Small intestine (tissue), 7 donors: Measurements from ENCODE around the gene ALOX12. TPM values are rescaled to one million over a fixed set of nuclear protein-coding genes. Genes with fewer than 3 reads are reported as not detected.

Source experiments
- DNase-seq, 2 donors: peaks; one replicate each; pipeline versions ENCODE4 v3.0.0 to v3.0.0-alpha.2; 2013
- FAIRE-seq: peaks from 2 replicates; lab custom pipeline; 2012; peaks lifted over from hg19 to GRCh38; lab: Jason Lieb, UNC
- H3K27ac ChIP-seq, 3 donors: one replicate each; pipeline ENCODE4 v1.5.1; 2013; ENCODE audit warnings: low read length in 2 of 3, mild to moderate bottlenecking in 2 of 3, control low read depth in 1 of 3, inconsistent platforms in 1 of 3, low read depth in 1 of 3, moderate library complexity in 1 of 3
- H3K27me3 ChIP-seq, 3 donors: one replicate each; pipeline ENCODE4 v1.6.1; 2013; ENCODE audit warnings: low read length in 3 of 3, inconsistent platforms in 1 of 3; ENCODE audit not compliant: control insufficient read depth in 3 of 3, insufficient read depth in 3 of 3
- H3K36me3 ChIP-seq, 3 donors: one replicate each; pipeline ENCODE4 v1.6.1; 2013; ENCODE audit warnings: low read length in 3 of 3, inconsistent platforms in 1 of 3, low read depth in 1 of 3, mild to moderate bottlenecking in 1 of 3, moderate library complexity in 1 of 3; ENCODE audit not compliant: control insufficient read depth in 3 of 3, insufficient read depth in 2 of 3
- H3K4me1 ChIP-seq, 3 donors: one replicate each; pipeline ENCODE4 v1.6.1; 2013; ENCODE audit warnings: low read length in 2 of 3, inconsistent platforms in 1 of 3, low read depth in 1 of 3, mild to moderate bottlenecking in 1 of 3, moderate library complexity in 1 of 3; ENCODE audit not compliant: control insufficient read depth in 3 of 3, insufficient read depth in 2 of 3
- H3K4me3 ChIP-seq, 3 donors: one replicate each; pipeline ENCODE4 v1.5.1; 2013; ENCODE audit warnings: low read length in 3 of 3, control low read depth in 1 of 3, inconsistent platforms in 1 of 3, low read depth in 1 of 3, mild to moderate bottlenecking in 1 of 3, moderate library complexity in 1 of 3
- H3K9me3 ChIP-seq, 2 donors: one replicate each; pipeline ENCODE4 v1.6.1; 2013; ENCODE audit warnings: low read depth in 1 of 2, low read length in 1 of 2; ENCODE audit not compliant: control insufficient read depth in 2 of 2, insufficient read depth in 1 of 2
- WGBS, 3 donors: extraction: QIAGEN DNeasy Blood & Tissue Kit; methylation state at CpG; one replicate each; pipeline ENCODE4 v1.1.7; 2013; 5-methylcytosine and 5-hydroxymethylcytosine counted together
- polyA plus RNA-seq, 4 donors: library from polyadenylated mRNA; stranded (reverse) in 3 of 4; unstranded in 1 of 4; fragments of 200-250 nt in 3 of 4; fragments of 120-200 nt in 1 of 4; gene quantifications; one replicate each; pipeline versions ENCODE4 v1.2.1 to v1.2.3, GENCODE V29; 2013
- donor health status: healthy with polysubstance abuse.
- donor health status: control.
- donor health status: control.
- donor health status: Bipolar disorder and iron deficiency.
- donor health status: healthy.

ALOX12 gene
- polyA plus RNA-seq, 4 donors, result 0.04 to 1.2 TPM; not detected in 2

GRCh38 chr17:7020894-7021664, 25.2 kb downstream of the ALOX12 start:
- DNase-seq (no peak), FAIRE-seq (no peak)
- peak overlapping the region in 2 of 3 donors; percentile 42 to 91 for H3K27ac ChIP-seq
- peaks cover 0 to 11% (median 3%) of the 10 kb centered on the region in 3 donors for H3K4me1 ChIP-seq
- 66 to 68% (median 67%) methylated on average over 11 of the region's 11 CpGs for WGBS, 3 donors
- H3K36me3 ChIP-seq, result peaks cover 0 to 15% (median 0%) of the 10 kb centered on the region in 3 donors
- peaks cover 0 to 32% (median 0%) of the 10 kb centered on the region in 3 donors for H3K27me3 ChIP-seq
- peaks cover 0 to 6% of the 10 kb centered on the region in 2 donors for H3K9me3 ChIP-seq
- H3K4me3 ChIP-seq, result no peak overlapping the region

DNA sequence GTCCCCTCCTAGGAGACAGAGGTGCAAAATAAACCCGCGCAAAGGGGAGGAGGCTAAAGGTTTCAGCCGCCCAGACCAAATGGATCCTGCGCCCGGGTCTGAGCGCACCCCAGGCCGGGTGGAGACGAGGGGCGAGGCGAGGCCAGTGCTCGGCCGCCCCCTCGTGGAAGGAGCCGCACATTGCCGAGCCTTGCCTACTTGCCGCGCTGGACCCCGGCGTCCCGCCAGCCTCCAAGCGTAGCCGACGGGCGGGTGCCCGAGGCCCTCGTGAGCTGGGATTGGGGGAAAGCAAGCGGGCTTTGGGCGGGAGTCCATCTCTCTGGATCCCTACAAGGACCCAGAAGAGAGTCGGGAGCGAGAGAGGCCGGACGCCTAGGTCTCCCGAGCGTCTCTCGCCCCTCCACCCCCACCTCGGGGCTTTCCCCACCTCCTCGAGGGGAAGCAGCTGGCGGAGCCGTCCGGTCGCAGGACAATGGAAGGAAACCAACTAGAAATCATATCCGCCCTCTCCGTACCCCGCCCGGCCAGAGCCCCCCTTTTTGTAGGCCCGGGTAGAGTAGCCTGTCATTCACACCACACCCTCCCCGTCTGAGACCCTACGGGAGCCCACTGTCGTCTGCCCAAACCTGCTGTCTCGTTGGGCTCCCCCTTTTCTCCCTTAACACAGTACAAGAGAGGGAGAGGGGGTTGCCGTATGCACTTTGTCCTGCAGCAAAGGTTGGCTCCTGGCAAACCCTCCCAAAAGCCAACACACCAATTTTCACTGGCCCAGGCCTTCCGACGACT, 26.3 kb downstream of the ALOX12 start:
- peak overlapping the region in 2 of 3 donors; percentile 4 to 16 for H3K4me3 ChIP-seq
- DNase-seq (peak; percentile 72 to 85), FAIRE-seq (no peak)
- peaks cover 0 to 11% (median 3%) of the 10 kb centered on the region in 3 donors for H3K4me1 ChIP-seq
- H3K27ac ChIP-seq, result peak overlapping the region in 2 of 3 donors; percentile 53 to 91
- 1 to 4% (median 2%) methylated on average over 50 to 53 of the region's 53 CpGs for WGBS, 3 donors
- H3K36me3 ChIP-seq, result peaks cover 0 to 6% (median 0%) of the 10 kb centered on the region in 3 donors
- peaks cover 0 to 32% (median 0%) of the 10 kb centered on the region in 3 donors for H3K27me3 ChIP-seq
- peaks cover 0 to 6% of the 10 kb centered on the region in 2 donors for H3K9me3 ChIP-seq

DNA sequence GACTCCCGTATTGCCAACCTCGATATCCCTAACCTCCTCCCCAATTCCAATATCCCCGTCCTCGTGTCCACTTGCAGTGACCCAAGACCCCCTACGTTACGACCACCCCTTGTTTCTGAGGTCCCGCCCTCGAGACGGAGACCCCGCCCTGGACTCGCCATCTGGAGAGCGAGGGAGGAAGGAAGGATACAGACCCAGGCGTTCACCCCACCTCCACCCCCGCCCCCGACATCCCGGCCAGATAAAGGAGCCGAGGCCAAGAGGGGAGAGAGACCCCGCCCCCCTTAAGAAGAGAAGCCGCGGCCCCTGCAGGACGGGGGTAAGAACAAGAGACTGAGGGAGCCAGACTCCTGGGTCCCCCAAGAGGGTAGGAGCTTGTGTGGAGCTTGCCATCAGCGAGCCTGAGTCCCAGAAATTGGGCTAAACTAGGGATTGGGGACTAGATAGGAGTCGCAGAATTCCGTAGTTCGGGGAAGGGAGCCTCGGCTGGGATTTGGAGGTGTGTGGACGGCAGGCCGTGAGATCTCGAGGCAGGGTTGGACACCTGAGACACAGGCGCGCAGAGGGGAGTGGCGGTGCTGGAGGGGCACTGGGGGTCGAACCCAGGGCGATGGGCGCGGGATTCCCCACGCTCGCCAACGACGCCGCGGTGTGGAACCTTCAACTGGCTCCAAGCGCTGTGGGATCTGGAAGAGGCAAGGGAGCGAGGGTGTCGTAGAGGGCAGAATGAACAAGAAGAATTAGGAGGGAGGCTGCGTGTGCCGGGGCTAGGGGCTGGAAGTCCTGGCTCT, 27.1 kb downstream of the ALOX12 start, which contains the start of gene BCL6B:
TSS of gene BCL6B (plus strand) at position 270 of the 791 bp plus-strand sequence. CDS start 622 bp downstream, outside the sequence.
- H3K4me3 ChIP-seq, result peak within 1 kb of the TSS in 2 of 3 donors; percentile 30 to 44

GRCh38 chr17:7023576-7024401, 27.9 kb downstream of the ALOX12 start:
- DNase-seq (peak; percentile 93 to 96), FAIRE-seq (no peak)
- Histone ChIP-seq H3K27me3 (peaks cover 0 to 32% (median 0%) of the 10 kb centered on the region in 3 donors), H3K4me3 (peak overlapping the region in 2 of 3 donors; percentile 30 to 44), H3K27ac (peak overlapping the region in 2 of 3 donors; percentile 36 to 91), H3K36me3 (no peaks in the 10 kb centered on the region), H3K4me1 (peaks cover 0 to 11% (median 3%) of the 10 kb centered on the region in 3 donors), H3K9me3 (peaks cover 0 to 6% of the 10 kb centered on the region in 2 donors)
- WGBS, 3 donors, result 32 to 33% (median 32%) methylated on average over 51 of the region's 51 CpGs

More for the DNA sequence above, 27.1 kb downstream of the ALOX12 start, which contains the start of gene BCL6B:
- WGBS, 3 donors, result 9 to 16% (median 13%) methylated on average over 46 to 47 of the region's 47 CpGs
- H3K27me3 ChIP-seq, result peaks cover 0 to 32% (median 0%) of the 10 kb centered on the region in 3 donors
- H3K27ac ChIP-seq, result peak within 1 kb of the TSS in 2 of 3 donors; percentile 53 to 91
- H3K9me3 ChIP-seq, result peaks cover 0 to 6% of the 10 kb centered on the region in 2 donors
- H3K4me1 ChIP-seq, result peaks cover 0 to 11% (median 3%) of the 10 kb centered on the region in 3 donors
- H3K36me3 ChIP-seq, result no peaks in the 10 kb centered on the region
- DNase-seq, result no peak
- no peak for FAIRE-seq

- WGBS, 3 donors, result 80 to 81% (median 81%) methylated on average over 8 of the region's 8 CpGs
- Histone ChIP-seq H3K4me3 (peak overlapping the region in 1 of 3 donors; percentile 11), H3K27ac (no peak overlapping the region), H3K4me1 (peaks cover 0 to 11% (median 3%) of the 10 kb centered on the region in 3 donors), H3K9me3 (peaks cover 0 to 6% of the 10 kb centered on the region in 2 donors), H3K36me3 (no peaks in the 10 kb centered on the region), H3K27me3 (peaks cover 0 to 32% (median 0%) of the 10 kb centered on the region in 3 donors)
- FAIRE-seq, result no peak
- no peak for DNase-seq
Observed at GRCh38 chr17:7024402-7024785, 28.5 kb downstream of the ALOX12 start.

GRCh38 chr17:7025245-7025644, 29.4 kb downstream of the ALOX12 start:
- no peak for DNase-seq
- Histone ChIP-seq H3K4me1 (peaks cover 0 to 11% (median 3%) of the 10 kb centered on the region in 3 donors), H3K9me3 (peaks cover 0 to 6% of the 10 kb centered on the region in 2 donors), H3K27me3 (peaks cover 0 to 32% (median 0%) of the 10 kb centered on the region in 3 donors), H3K4me3 (no peak overlapping the region), H3K27ac (no peak overlapping the region), H3K36me3 (no peaks in the 10 kb centered on the region)
- 88 to 95% (median 90%) methylated on average over 1 of the region's 1 CpG for WGBS, 3 donors
- FAIRE-seq, result no peak

GRCh38 chr17:7026471-7027115, 30.7 kb downstream of the ALOX12 start:
- H3K27ac ChIP-seq, result no peak overlapping the region
- peaks cover 0 to 6% of the 10 kb centered on the region in 2 donors for H3K9me3 ChIP-seq

More at GRCh38 chr17:7026471-7027115, 30.7 kb downstream of the ALOX12 start:
- WGBS, 3 donors, result 88 to 93% (median 91%) methylated on average over 29 of the region's 29 CpGs
- H3K4me1 ChIP-seq, result peaks cover 0 to 11% (median 3%) of the 10 kb centered on the region in 3 donors
- no peak for DNase-seq
- H3K36me3 ChIP-seq, result no peaks in the 10 kb centered on the region
- no peak overlapping the region for H3K4me3 ChIP-seq
- H3K27me3 ChIP-seq, result peaks cover 0 to 26% (median 0%) of the 10 kb centered on the region in 3 donors
- no peak for FAIRE-seq
